Measurements from ENCODE around the gene ADAMTS6. TPM values are rescaled to one million over a fixed set of nuclear protein-coding genes. Genes with fewer than 3 reads are reported as not detected.

Gene ADAMTS6
- total RNA-seq, 3 donors from 2014 or later (not counting 1 experiment from before 2014, with no cell fraction given): 0.47 to 1.4 (median 1.1) TPM

- Mint-ChIP-seq H3K36me3 (no peaks in the 10 kb centered on the region), H3K27ac (no peak overlapping the region), H3K4me1 (no peaks in the 10 kb centered on the region), H3K27me3 (ENCODE audit: low read depth in 2 of 2) (peaks cover 0 to 3% of the 10 kb centered on the region in 2 donors), H3K9me3 (no peaks in the 10 kb centered on the region), H3K4me3 (no peak overlapping the region)
- no peak for TF ChIP-seq CTCF (IDR thresholded peaks at IDR 0.05)
- no peak overlapping the region for H3K27ac ChIP-seq (ENCODE audit: low read length)
- no peak overlapping the region for H3K4me3 ChIP-seq (ENCODE audit: low read length)
- intact Hi-C loops (cut with micrococcal nuclease): no loop called here
- H3K9me3 ChIP-seq (ENCODE audit: control insufficient read depth, insufficient read depth, low read length): no peaks in the 10 kb centered on the region
- WGBS (ENCODE audit: insufficient coverage): 71% methylated on average over 1 of the region's 3 CpGs
- H3K27me3 ChIP-seq (ENCODE audit: control insufficient read depth, insufficient read depth, low read length): no peaks in the 10 kb centered on the region
- no peak for DNase-seq
- ATAC-seq: no peak
- no peaks in the 10 kb centered on the region for H3K36me3 ChIP-seq (ENCODE audit: control insufficient read depth, insufficient read depth, low read length)
- H3K4me1 ChIP-seq (ENCODE audit: control insufficient read depth, insufficient read depth, low read length): no peaks in the 10 kb centered on the region
Observed at GRCh38 chr5:65359569-65359968, 122.2 kb downstream of the ADAMTS6 start.

- Mint-ChIP-seq H3K27me3 (ENCODE audit: low read depth in 2 of 2) (peaks cover 0 to 3% of the 10 kb centered on the region in 2 donors), H3K27ac (no peak overlapping the region), H3K9me3 (no peaks in the 10 kb centered on the region), H3K4me3 (no peak overlapping the region), H3K4me1 (no peaks in the 10 kb centered on the region), H3K36me3 (no peaks in the 10 kb centered on the region)
- Histone ChIP-seq H3K4me3 (ENCODE audit: low read length) (no peak overlapping the region), H3K9me3 (ENCODE audit: control insufficient read depth, insufficient read depth, low read length) (no peaks in the 10 kb centered on the region), H3K27ac (ENCODE audit: low read length) (no peak overlapping the region), H3K36me3 (ENCODE audit: control insufficient read depth, insufficient read depth, low read length) (no peaks in the 10 kb centered on the region), H3K27me3 (ENCODE audit: control insufficient read depth, insufficient read depth, low read length) (no peaks in the 10 kb centered on the region), H3K4me1 (ENCODE audit: control insufficient read depth, insufficient read depth, low read length) (no peaks in the 10 kb centered on the region)
- DNase-seq (no peak), ATAC-seq (no peak)
- intact Hi-C loops (cut with micrococcal nuclease): no loop called here
- no peak for TF ChIP-seq CTCF (IDR thresholded peaks at IDR 0.05)
- no CpG with 5 or more reads among the region's 1 CpG for WGBS (ENCODE audit: insufficient coverage)
Observed at GRCh38 chr5:65356274-65356673, 125.4 kb downstream of the ADAMTS6 start.

- Mint-ChIP-seq H3K4me3 (no peak overlapping the region), H3K9me3 (no peaks in the 10 kb centered on the region), H3K27ac (no peak overlapping the region), H3K36me3 (no peaks in the 10 kb centered on the region), H3K4me1 (no peaks in the 10 kb centered on the region), H3K27me3 (ENCODE audit: low read depth in 2 of 2) (peaks cover 0 to 3% of the 10 kb centered on the region in 2 donors)
- no peak for TF ChIP-seq CTCF (IDR thresholded peaks at IDR 0.05)
- no peak for DNase-seq
- Histone ChIP-seq H3K27me3 (ENCODE audit: control insufficient read depth, insufficient read depth, low read length) (no peaks in the 10 kb centered on the region), H3K4me3 (ENCODE audit: low read length) (no peak overlapping the region), H3K36me3 (ENCODE audit: control insufficient read depth, insufficient read depth, low read length) (no peaks in the 10 kb centered on the region), H3K27ac (ENCODE audit: low read length) (no peak overlapping the region), H3K4me1 (ENCODE audit: control insufficient read depth, insufficient read depth, low read length) (no peaks in the 10 kb centered on the region), H3K9me3 (ENCODE audit: control insufficient read depth, insufficient read depth, low read length) (no peaks in the 10 kb centered on the region)
- WGBS (ENCODE audit: insufficient coverage): no CpG with 5 or more reads among the region's 1 CpG
- ATAC-seq: no peak
- intact Hi-C loops (cut with micrococcal nuclease): no loop called here
Observed at GRCh38 chr5:65355301-65355700, 126.4 kb downstream of the ADAMTS6 start.

- Mint-ChIP-seq H3K9me3 (peaks cover 13 to 19% of the 10 kb centered on the region in 2 donors), H3K4me3 (no peak overlapping the region), H3K4me1 (no peaks in the 10 kb centered on the region), H3K27me3 (ENCODE audit: low read depth in 2 of 2) (no peaks in the 10 kb centered on the region), H3K27ac (no peak overlapping the region), H3K36me3 (no peaks in the 10 kb centered on the region)
- ATAC-seq (no peak), DNase-seq (no peak)
- Histone ChIP-seq H3K4me1 (ENCODE audit: control insufficient read depth, insufficient read depth, low read length) (no peaks in the 10 kb centered on the region), H3K9me3 (ENCODE audit: control insufficient read depth, insufficient read depth, low read length) (peaks cover 6% of the 10 kb centered on the region), H3K27ac (ENCODE audit: low read length) (no peak overlapping the region), H3K27me3 (ENCODE audit: control insufficient read depth, insufficient read depth, low read length) (no peaks in the 10 kb centered on the region), H3K36me3 (ENCODE audit: control insufficient read depth, insufficient read depth, low read length) (no peaks in the 10 kb centered on the region), H3K4me3 (ENCODE audit: low read length) (no peak overlapping the region)
- intact Hi-C loops (cut with micrococcal nuclease): no loop called here
- TF ChIP-seq CTCF (IDR thresholded peaks at IDR 0.05): no peak
Observed at GRCh38 chr5:65341835-65342234, 139.9 kb downstream of the ADAMTS6 start.
